Fibroblast of the conjunctiva (primary cell): Measurements from ENCODE around the gene RTN4RL2.
A peak's percentile ranks its signal among the peaks of the same experiment; 100 is the strongest.

Experiments used
- DNase-seq: peaks from one replicate; pipeline ENCODE4 v3.0.0-alpha.2; 2010; ENCODE audit warnings: low read depth

RTN4RL2 gene

GRCh38 chr11:57460022-57460757 lies at the start of gene RTN4RL2:
Gene RTN4RL2, plus strand, starts transcription at chr11:57460528. Its CDS starts 338 bp downstream, at chr11:57460866.
- DNase-seq: no peak

- no peak for DNase-seq
These were observed 46.6 kb upstream of the RTN4RL2 start for GRCh38 chr11:57413681-57414080.

- no peak for DNase-seq
These were observed 45.6 kb upstream of the RTN4RL2 start for GRCh38 chr11:57414612-57415212.

GRCh38 chr11:57416436-57416835 lies 43.9 kb upstream of the RTN4RL2 start:
- no peak for DNase-seq

- DNase-seq: peak; percentile 46
These were observed 43.3 kb upstream of the RTN4RL2 start for GRCh38 chr11:57417056-57417455.

GRCh38 chr11:57418131-57418530 lies 42.2 kb upstream of the RTN4RL2 start:
- no peak for DNase-seq

GRCh38 chr11:57419146-57419545 lies 41.2 kb upstream of the RTN4RL2 start:
- DNase-seq: no peak

- no peak for DNase-seq
These were observed 39.3 kb upstream of the RTN4RL2 start for GRCh38 chr11:57421066-57421465.

- no peak for DNase-seq
These were observed 38.5 kb upstream of the RTN4RL2 start for GRCh38 chr11:57421805-57422204.

- no peak for DNase-seq
These were observed 37.7 kb upstream of the RTN4RL2 start for GRCh38 chr11:57422669-57423068.

- no peak for DNase-seq
These were observed 36.1 kb upstream of the RTN4RL2 start for GRCh38 chr11:57424137-57424791.

- DNase-seq: peak; percentile 56
These were observed 35.4 kb upstream of the RTN4RL2 start for GRCh38 chr11:57424792-57425564.

- no peak for DNase-seq
These were observed 34.5 kb upstream of the RTN4RL2 start for GRCh38 chr11:57425565-57426438.

- no peak for DNase-seq
These were observed 33.8 kb upstream of the RTN4RL2 start for GRCh38 chr11:57426439-57426928.

- DNase-seq: peak; percentile 85
These were observed 33.2 kb upstream of the RTN4RL2 start, which contains the start of gene SLC43A3 for GRCh38 chr11:57426929-57427726. Gene SLC43A3, minus strand, starts transcription at chr11:57427121. Its CDS starts 949 bp downstream, at chr11:57426172.

GRCh38 chr11:57427727-57428082 lies 32.6 kb upstream of the RTN4RL2 start:
- peak; percentile 84 for DNase-seq

- DNase-seq: no peak
These were observed 31.7 kb upstream of the RTN4RL2 start for GRCh38 chr11:57428643-57429042.

- DNase-seq: no peak
These were observed 30.4 kb upstream of the RTN4RL2 start for GRCh38 chr11:57429946-57430345.

- no peak for DNase-seq
These were observed 29.4 kb upstream of the RTN4RL2 start for GRCh38 chr11:57430952-57431351.

GRCh38 chr11:57432149-57432561 lies 28.2 kb upstream of the RTN4RL2 start:
- DNase-seq: no peak
